ENCODE data around the gene ARMH3. TPM values are rescaled to one million over a fixed set of nuclear protein-coding genes. Genes with fewer than 3 reads are reported as not detected.

ARMH3 gene
- total and polyA plus RNA-seq, 10 of the 15 experiments (the other 5 are each of a cell fraction or from before 2014, with no cell fraction given): 13.0 to 33.0 (median 16.4) TPM

GRCh38 chr10:101818119-101818871 lies 237.7 kb downstream of the ARMH3 start, which contains the start of gene OGA (continued):
- TF ChIP-seq IRF5 (IDR thresholded peaks at IDR 0.05; ENCODE audit: borderline replicate concordance): no peak
- TF ChIP-seq CHD1 (IDR thresholded peaks at IDR 0.05; ENCODE audit: low read depth, low read length): peak; percentile 100
- TF ChIP-seq PBX3 (IDR thresholded peaks at IDR 0.05; ENCODE audit: insufficient replicate concordance, low read depth, low read length): no peak
- peak; percentile 90 for TF ChIP-seq PML (IDR thresholded peaks at IDR 0.05; ENCODE audit: low read length)
- TF ChIP-seq MAX (IDR thresholded peaks at IDR 0.05; ENCODE audit: low read depth, low read length): no peak; the same call in 1 of the 2 replicates
- TF ChIP-seq ZNF217 (IDR thresholded peaks at IDR 0.05): no peak
- peak; percentile 28 for TF ChIP-seq E2F8 (IDR thresholded peaks at IDR 0.05; ENCODE audit: low read depth, partially characterized antibody)
- TF ChIP-seq ZBTB33 (IDR thresholded peaks at IDR 0.05): 0 out of 2 replicates have a peak, but pooled peaks have one; percentile 42
- TF ChIP-seq NKRF (conservative IDR thresholded peaks at IDR 0.05): peak; percentile 87
- TF ChIP-seq RB1 (IDR thresholded peaks at IDR 0.05; ENCODE audit: borderline replicate concordance): peak; percentile 86
- peak; percentile 86 for TF ChIP-seq RELA (IDR thresholded peaks at IDR 0.05; ENCODE audit: borderline replicate concordance, partially characterized antibody)
- TF ChIP-seq MEF2B (IDR thresholded peaks at IDR 0.05; ENCODE audit: partially characterized antibody, poor library complexity, severe bottlenecking): peak; percentile 88
- peak; percentile 100 for TF ChIP-seq RELB (IDR thresholded peaks at IDR 0.05; ENCODE audit: low read depth)
- peak; percentile 72 for TF ChIP-seq NFIC (IDR thresholded peaks at IDR 0.05; ENCODE audit: low read depth, low read length)
- peak; percentile 58 to 73; a peak in 2 of 4 replicates for TF ChIP-seq EP300 (IDR thresholded peaks at IDR 0.05; ENCODE audit: borderline replicate concordance in 1 of 2, control insufficient read depth in 1 of 2, low read depth in 2 of 2, low read length in 2 of 2)
